SK-N-SH (cell line): ENCODE measurements around the gene PPP2R1B.

ENCODE experiments used
- POLR2AphosphoS5 ChIP-seq: IDR thresholded peaks from 2 replicates; pipeline ENCODE4 v1.6.1; 2012; ENCODE audit warnings: low read depth, low read length
- TAF1 ChIP-seq: IDR thresholded peaks from 2 replicates; pipeline ENCODE4 v1.6.1; 2012; ENCODE audit warnings: low read depth, mild to moderate bottlenecking, low read length, moderate library complexity, borderline replicate concordance
- YY1 ChIP-seq: IDR thresholded peaks from 2 replicates; pipeline ENCODE4 v1.4.0; 2012; ENCODE audit warnings: low read depth, mild to moderate bottlenecking

DNA sequence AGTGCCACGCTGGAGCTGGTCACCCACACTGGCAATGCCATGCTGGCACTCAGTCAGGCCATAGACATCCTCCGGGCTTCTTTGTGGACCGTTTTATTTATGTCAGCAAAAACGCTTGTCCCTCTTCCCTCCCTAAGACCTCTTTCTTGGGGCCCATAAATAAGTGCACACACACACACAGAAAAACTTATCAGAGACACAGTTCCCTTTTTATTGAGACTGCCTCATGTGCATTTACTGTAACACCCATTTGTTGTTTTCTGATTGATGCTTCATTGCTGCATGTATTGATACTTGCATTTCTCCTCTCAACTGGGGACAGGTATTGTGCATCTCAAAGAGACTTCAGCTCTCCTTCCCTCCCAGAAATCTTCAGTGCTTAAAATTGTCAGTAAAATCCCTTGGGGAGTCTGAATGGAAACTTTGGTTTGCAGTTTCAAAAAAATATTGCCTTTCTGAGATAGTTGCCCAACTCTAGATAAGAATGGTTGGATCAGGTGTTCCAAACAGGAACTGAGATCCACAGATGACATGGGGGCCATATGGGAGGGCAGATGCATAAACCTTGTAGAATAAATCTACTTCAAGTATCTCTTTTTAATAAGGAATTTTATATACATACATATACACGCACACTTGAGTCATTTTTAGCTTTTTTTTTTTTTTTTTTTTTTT is 50.9 kb downstream of the PPP2R1B start:
- no peak for TF ChIP-seq YY1
- TF ChIP-seq TAF1: no peak
- no peak for TF ChIP-seq POLR2AphosphoS5
